ENCODE measurements around the gene YBX2.
A peak's percentile ranks its signal among the peaks of the same experiment; 100 is the strongest.

Gene YBX2

DNA sequence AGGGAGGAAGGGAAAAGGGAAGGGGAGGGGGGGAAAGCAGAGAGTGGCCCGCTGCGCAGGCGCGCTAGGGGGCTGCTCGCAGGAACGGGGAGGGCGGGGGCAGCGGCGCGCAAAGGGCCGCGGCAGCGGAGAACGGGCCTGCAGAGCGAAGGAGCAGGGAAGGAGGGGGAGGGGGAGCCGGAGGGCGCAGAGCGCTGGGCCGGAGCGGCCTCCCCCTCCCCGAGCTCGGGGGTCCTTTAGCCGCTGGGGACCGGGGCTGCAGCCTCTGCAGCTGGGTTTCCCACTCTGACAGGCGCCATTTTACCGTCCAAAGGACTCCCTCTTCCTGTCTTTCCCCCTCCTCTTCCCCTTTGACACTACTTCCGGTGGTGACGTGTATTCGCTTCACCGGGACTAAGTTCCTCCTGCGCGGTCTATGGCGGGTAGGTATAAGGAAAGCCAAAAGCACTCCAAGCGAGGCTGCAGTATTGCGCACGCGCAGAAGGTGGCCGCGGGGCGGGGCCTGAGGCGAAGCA, 42.7 kb downstream of the YBX2 start, which contains the start of gene CTDNEP1:
Gene CTDNEP1, minus strand, starts transcription at position 74 of the 515 bp plus-strand sequence. CDS start 438 bp downstream, outside the sequence.
- Histone ChIP-seq H3K4me1 (ENCODE audit: control insufficient read depth in 1 of 2, insufficient read depth in 1 of 2, low read depth in 1 of 2, low read length in 1 of 2) (peaks cover 33% of the 10 kb centered on the region in 2 experiments), H3K36me3 (peaks cover 8% of the 10 kb centered on the region), H3K4me3 (ENCODE audit: low read depth in 1 of 2, low read length in 1 of 2) (peak within 1 kb of the TSS; percentile 68 to 92), H3K9me3 (no peaks in the 10 kb centered on the region), H3K27me3 (no peaks in the 10 kb centered on the region), H3K27ac (peak within 1 kb of the TSS; percentile 96)
- TF ChIP-seq, protein P1, sequence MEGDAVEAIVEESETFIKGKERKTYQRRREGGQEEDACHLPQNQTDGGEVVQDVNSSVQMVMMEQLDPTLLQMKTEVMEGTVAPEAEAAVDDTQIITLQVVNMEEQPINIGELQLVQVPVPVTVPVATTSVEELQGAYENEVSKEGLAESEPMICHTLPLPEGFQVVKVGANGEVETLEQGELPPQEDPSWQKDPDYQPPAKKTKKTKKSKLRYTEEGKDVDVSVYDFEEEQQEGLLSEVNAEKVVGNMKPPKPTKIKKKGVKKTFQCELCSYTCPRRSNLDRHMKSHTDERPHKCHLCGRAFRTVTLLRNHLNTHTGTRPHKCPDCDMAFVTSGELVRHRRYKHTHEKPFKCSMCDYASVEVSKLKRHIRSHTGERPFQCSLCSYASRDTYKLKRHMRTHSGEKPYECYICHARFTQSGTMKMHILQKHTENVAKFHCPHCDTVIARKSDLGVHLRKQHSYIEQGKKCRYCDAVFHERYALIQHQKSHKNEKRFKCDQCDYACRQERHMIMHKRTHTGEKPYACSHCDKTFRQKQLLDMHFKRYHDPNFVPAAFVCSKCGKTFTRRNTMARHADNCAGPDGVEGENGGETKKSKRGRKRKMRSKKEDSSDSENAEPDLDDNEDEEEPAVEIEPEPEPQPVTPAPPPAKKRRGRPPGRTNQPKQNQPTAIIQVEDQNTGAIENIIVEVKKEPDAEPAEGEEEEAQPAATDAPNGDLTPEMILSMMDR (IDR thresholded peaks at IDR 0.05), result no peak

DNA sequence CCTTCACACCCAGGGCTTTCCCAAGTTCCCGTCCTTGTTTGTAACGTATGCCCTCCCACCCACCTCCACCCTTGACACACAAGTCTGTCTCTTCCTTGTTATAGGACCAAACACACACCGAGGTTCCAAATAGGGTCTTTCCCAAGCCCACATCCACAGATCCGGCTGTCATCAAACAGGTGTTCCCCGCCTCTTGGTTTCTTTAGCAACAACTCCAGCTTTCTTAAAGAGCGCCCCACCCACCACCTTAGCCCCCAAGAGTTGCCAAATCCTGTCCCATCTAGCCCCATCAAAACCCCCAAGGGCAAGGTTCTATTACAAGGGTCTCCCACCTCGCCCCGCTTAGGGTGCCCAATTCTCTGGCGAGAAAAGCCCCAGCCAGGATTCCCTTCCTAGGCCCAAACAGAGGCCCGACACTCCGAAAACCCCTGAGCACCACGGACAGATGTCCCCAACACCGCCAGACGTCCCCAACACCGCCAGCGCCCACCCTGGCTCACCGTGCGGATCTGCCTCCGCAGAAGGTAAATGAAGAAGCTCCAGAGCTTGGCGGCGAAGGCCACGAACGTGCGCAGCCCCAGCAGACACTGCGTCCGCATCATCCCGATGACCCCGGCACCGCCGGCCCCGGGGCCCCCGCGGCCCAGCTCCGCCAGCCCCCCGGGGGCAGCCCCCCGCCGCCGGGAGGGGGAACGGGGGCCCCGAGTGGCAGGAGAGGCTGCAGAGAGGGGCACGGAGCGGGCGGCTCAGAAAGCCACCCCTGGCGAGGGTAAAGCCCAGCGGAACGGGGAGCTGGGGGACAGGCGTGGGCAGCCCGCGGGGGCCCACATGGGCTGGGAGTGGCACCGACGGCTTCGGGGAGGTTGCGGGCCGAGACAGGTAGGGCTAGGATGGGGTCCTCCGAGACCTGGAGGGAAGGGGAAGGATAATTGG, 43.5 kb downstream of the YBX2 start:
- Histone ChIP-seq H3K27me3 (no peaks in the 10 kb centered on the region), H3K36me3 (peaks cover 12% of the 10 kb centered on the region), H3K4me1 (ENCODE audit: control insufficient read depth in 1 of 2, insufficient read depth in 1 of 2, low read depth in 1 of 2, low read length in 1 of 2) (peaks cover 33% of the 10 kb centered on the region in 2 experiments), H3K4me3 (ENCODE audit: low read depth in 1 of 2, low read length in 1 of 2) (peak overlapping the region; percentile 68 to 92), H3K27ac (peak overlapping the region; percentile 96), H3K9me3 (no peaks in the 10 kb centered on the region)
- TF ChIP-seq, protein P1 (IDR thresholded peaks at IDR 0.05), result no peak

DNA sequence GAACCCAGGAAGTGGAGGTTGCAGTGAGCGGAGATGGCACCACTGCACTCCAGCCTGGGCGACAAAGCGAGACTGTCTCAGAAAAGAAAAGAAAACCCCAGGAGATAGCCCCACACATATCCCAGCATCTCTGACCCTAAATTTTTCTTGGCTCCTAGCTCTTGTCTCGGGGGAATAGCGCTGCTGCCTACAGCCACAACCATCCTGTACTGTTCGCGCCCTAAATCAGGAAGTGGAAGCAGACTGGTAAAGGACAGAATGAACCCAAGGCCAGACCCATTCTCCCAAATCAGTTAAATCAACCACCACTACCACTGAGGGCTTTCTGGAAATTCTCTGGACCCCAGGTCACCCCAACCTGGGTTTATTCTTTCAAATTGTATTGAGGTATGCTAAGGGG, 44.6 kb downstream of the YBX2 start:
- TF ChIP-seq, protein P1 (IDR thresholded peaks at IDR 0.05), result no peak
- no peak overlapping the region for H3K4me3 ChIP-seq (ENCODE audit: low read depth in 1 of 2, low read length in 1 of 2)

DNA sequence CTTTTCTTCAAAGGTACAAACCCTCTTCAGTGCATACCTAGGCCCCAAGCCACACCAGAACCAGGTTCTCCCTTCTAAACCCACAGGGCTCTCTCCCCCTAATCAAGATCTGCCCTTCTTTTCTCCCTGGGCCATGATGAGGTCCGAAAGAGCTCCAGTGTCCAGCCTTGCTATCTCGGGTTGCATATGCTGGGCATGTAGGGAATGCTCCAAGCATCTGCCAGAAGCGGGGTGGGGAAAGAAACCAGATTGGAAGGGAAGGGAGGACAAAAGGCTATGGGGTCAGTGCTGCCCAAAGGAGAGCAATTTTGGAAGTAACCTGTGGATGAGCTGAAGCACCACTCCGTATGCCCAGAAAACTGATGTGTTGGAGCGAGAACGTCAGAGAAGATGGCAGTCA, 45.2 kb downstream of the YBX2 start:
- peaks cover 26% of the 10 kb centered on the region for H3K36me3 ChIP-seq
- no peaks in the 10 kb centered on the region for H3K27me3 ChIP-seq
- no peak overlapping the region for H3K27ac ChIP-seq
- no peaks in the 10 kb centered on the region for H3K9me3 ChIP-seq
- peaks cover 33% of the 10 kb centered on the region in 2 experiments for H3K4me1 ChIP-seq (ENCODE audit: control insufficient read depth in 1 of 2, insufficient read depth in 1 of 2, low read depth in 1 of 2, low read length in 1 of 2)
- TF ChIP-seq, protein P1 (IDR thresholded peaks at IDR 0.05), result no peak
- H3K4me3 ChIP-seq (ENCODE audit: low read depth in 1 of 2, low read length in 1 of 2), result no peak overlapping the region

More for the DNA sequence above, 44.6 kb downstream of the YBX2 start:
- peaks cover 20% of the 10 kb centered on the region for H3K36me3 ChIP-seq
- peak overlapping the region; percentile 96 for H3K27ac ChIP-seq
- H3K9me3 ChIP-seq, result no peaks in the 10 kb centered on the region
- no peaks in the 10 kb centered on the region for H3K27me3 ChIP-seq
- H3K4me1 ChIP-seq (ENCODE audit: control insufficient read depth in 1 of 2, insufficient read depth in 1 of 2, low read depth in 1 of 2, low read length in 1 of 2), result peaks cover 33% of the 10 kb centered on the region in 2 experiments

DNA sequence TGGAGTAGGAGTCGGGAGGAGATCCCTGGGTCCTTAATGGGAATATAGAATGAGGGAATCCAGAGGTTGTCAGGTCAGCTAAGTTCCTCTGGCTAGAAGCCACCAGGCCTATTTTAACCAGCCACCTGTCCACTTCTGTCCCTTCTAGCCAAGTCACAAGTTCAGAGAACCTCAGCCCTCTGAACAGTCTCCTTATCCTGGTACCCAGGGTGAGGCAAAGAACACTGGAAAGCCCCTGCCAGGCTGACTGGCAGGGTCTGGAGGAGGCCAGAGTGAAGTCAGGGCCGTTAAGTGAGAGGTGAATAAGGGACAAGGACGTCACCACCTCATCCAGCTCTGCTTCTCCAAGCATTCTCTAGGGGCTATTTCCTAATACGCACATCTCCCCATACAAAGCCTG, 45.6 kb downstream of the YBX2 start:
- Histone ChIP-seq H3K36me3 (peaks cover 30% of the 10 kb centered on the region), H3K27me3 (no peaks in the 10 kb centered on the region), H3K4me1 (ENCODE audit: control insufficient read depth in 1 of 2, insufficient read depth in 1 of 2, low read depth in 1 of 2, low read length in 1 of 2) (peaks cover 35 to 36% of the 10 kb centered on the region in 2 experiments), H3K9me3 (no peaks in the 10 kb centered on the region), H3K27ac (no peak overlapping the region), H3K4me3 (ENCODE audit: low read depth in 1 of 2, low read length in 1 of 2) (no peak overlapping the region)
- TF ChIP-seq, protein P1 (IDR thresholded peaks at IDR 0.05), result no peak
